ENCODE data around the gene NIT1.
A peak's percentile ranks its signal among the peaks of the same experiment; 100 is the strongest.
"Not testable (repeated sequence)": the region's sequence is repeated elsewhere in the genome, so short reads cannot be mapped to it uniquely, and the experiment has no call there.

NIT1 gene

GRCh38 chr1:161100556-161100955 is 17.3 kb upstream of the NIT1 start:
- H3K27ac ChIP-seq (ENCODE audit: low read depth, low read length): no peak overlapping the region
- peaks cover 9% of the 10 kb centered on the region for H3K36me3 ChIP-seq (ENCODE audit: control insufficient read depth, insufficient read depth, low read length)
- no peak overlapping the region for H3K4me3 ChIP-seq (ENCODE audit: low read length)
- H3K4me1 ChIP-seq (ENCODE audit: control insufficient read depth, insufficient read depth, low read length): peaks cover 3% of the 10 kb centered on the region
- no peak overlapping the region for H3K9ac ChIP-seq (ENCODE audit: low read length)
- H3K27me3 ChIP-seq (ENCODE audit: control insufficient read depth, insufficient read depth, low read length): no peaks in the 10 kb centered on the region

- H3K27me3 ChIP-seq (ENCODE audit: control insufficient read depth, insufficient read depth, low read length): no peaks in the 10 kb centered on the region
- H3K36me3 ChIP-seq (ENCODE audit: control insufficient read depth, insufficient read depth, low read length): peaks cover 12% of the 10 kb centered on the region
Measured at GRCh38 chr1:161106431-161106830, 11.5 kb upstream of the NIT1 start.

GRCh38 chr1:161111117-161111516 is 6.8 kb upstream of the NIT1 start:
- no peaks in the 10 kb centered on the region for H3K4me1 ChIP-seq (ENCODE audit: control insufficient read depth, insufficient read depth, low read length)
- H3K36me3 ChIP-seq (ENCODE audit: control insufficient read depth, insufficient read depth, low read length): peaks cover 3% of the 10 kb centered on the region
- no peak overlapping the region for H3K27ac ChIP-seq (ENCODE audit: low read depth, low read length)
- no peak overlapping the region for H3K4me3 ChIP-seq (ENCODE audit: low read length)
- no peaks in the 10 kb centered on the region for H3K27me3 ChIP-seq (ENCODE audit: control insufficient read depth, insufficient read depth, low read length)
- no peak overlapping the region for H3K9ac ChIP-seq (ENCODE audit: low read length)

More at GRCh38 chr1:161106431-161106830, 11.5 kb upstream of the NIT1 start:
- H3K4me3 ChIP-seq (ENCODE audit: low read length): no peak overlapping the region
- H3K27ac ChIP-seq (ENCODE audit: low read depth, low read length): no peak overlapping the region
- no peak overlapping the region for H3K9ac ChIP-seq (ENCODE audit: low read length)
- H3K4me1 ChIP-seq (ENCODE audit: control insufficient read depth, insufficient read depth, low read length): no peaks in the 10 kb centered on the region

GRCh38 chr1:161111527-161111926 is 6.4 kb upstream of the NIT1 start:
- no peaks in the 10 kb centered on the region for H3K27me3 ChIP-seq (ENCODE audit: control insufficient read depth, insufficient read depth, low read length)
- H3K27ac ChIP-seq (ENCODE audit: low read depth, low read length): no peak overlapping the region
- no peak overlapping the region for H3K9ac ChIP-seq (ENCODE audit: low read length)
- H3K36me3 ChIP-seq (ENCODE audit: control insufficient read depth, insufficient read depth, low read length): peaks cover 3% of the 10 kb centered on the region
- H3K4me1 ChIP-seq (ENCODE audit: control insufficient read depth, insufficient read depth, low read length): no peaks in the 10 kb centered on the region
- no peak overlapping the region for H3K4me3 ChIP-seq (ENCODE audit: low read length)

DNA sequence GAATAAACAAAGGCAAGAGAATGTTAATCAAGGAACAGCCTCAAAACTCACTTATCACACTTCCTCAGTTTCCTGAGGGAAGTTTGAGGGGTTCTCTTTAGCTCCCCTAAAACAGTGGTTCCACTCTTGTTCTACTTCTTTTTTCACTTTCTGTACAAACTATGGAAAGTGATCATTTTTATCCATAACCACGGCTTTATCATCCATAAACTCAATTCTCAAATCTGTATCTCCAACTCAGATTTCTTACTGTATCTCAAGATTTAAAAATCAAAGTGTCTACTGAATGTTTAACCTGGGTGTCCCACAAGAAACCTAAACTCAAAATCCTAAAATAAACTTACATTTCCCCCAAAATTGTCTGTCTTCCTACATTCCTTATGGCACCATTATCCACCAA is 4.0 kb upstream of the NIT1 start:
- Histone ChIP-seq H3K4me3 (ENCODE audit: low read length) (no peak overlapping the region), H3K4me1 (ENCODE audit: control insufficient read depth, insufficient read depth, low read length) (peaks cover 5% of the 10 kb centered on the region), H3K9ac (ENCODE audit: low read length) (no peak overlapping the region), H3K36me3 (ENCODE audit: control insufficient read depth, insufficient read depth, low read length) (peaks cover 3% of the 10 kb centered on the region), H3K27me3 (ENCODE audit: control insufficient read depth, insufficient read depth, low read length) (no peaks in the 10 kb centered on the region), H3K27ac (ENCODE audit: low read depth, low read length) (no peak overlapping the region)

DNA sequence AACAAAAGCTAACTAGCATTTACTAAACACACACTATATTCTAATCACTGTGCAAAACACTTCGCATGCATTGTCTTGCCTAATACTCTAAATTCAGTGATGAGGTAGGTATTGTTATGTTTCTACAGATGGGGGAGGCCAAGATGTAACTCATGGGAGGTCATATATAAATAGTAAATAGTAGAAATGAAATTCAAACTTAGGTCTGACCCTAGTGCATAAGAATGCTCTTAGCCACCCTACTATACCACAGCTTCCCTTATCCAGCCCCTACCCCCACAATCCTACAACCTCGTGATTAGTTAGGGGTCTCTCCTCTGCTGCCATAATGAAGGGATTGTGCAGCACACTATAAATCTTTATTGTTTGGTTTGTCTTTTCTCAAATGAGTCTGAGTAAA is 3.3 kb upstream of the NIT1 start:
- H3K4me1 ChIP-seq (ENCODE audit: control insufficient read depth, insufficient read depth, low read length): peaks cover 11% of the 10 kb centered on the region
- no peak overlapping the region for H3K4me3 ChIP-seq (ENCODE audit: low read length)
- H3K36me3 ChIP-seq (ENCODE audit: control insufficient read depth, insufficient read depth, low read length): peaks cover 2% of the 10 kb centered on the region
- H3K27me3 ChIP-seq (ENCODE audit: control insufficient read depth, insufficient read depth, low read length): no peaks in the 10 kb centered on the region
- H3K27ac ChIP-seq (ENCODE audit: low read depth, low read length): no peak overlapping the region
- H3K9ac ChIP-seq (ENCODE audit: low read length): no peak overlapping the region

DNA sequence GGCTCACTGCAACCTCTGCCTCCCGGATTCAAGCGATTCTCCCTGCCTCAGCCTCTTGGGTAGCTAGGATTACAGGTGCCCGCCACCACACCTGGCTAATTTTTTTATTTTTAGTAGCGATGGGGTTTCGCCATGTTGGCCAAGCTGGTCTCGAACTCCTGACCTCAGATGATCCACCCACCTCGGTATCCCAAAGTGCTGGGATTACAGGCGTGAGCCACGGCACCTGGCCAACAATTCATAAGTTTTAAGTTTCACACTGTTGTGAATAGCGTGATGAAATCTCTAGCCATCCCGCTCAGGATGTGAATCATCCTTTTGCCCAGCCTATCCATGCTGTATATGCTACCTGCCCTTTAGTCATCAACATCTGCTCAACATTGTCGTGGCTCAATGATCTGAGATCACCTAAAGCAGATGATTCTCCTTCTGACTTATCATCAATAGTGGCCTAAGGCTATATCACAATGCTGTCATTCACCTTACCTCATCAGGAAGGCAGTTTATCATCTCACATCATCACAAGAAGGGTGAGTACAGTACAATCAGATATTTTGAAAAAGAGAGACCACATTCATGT is 2.7 kb upstream of the NIT1 start:
- H3K36me3 ChIP-seq (ENCODE audit: control insufficient read depth, insufficient read depth, low read length): peaks cover under 1% of the 10 kb centered on the region
- H3K27me3 ChIP-seq (ENCODE audit: control insufficient read depth, insufficient read depth, low read length): no peaks in the 10 kb centered on the region
- no peak overlapping the region for H3K27ac ChIP-seq (ENCODE audit: low read depth, low read length)
- no peak overlapping the region for H3K9ac ChIP-seq (ENCODE audit: low read length)
- H3K4me1 ChIP-seq (ENCODE audit: control insufficient read depth, insufficient read depth, low read length): peaks cover 15% of the 10 kb centered on the region
- no peak overlapping the region for H3K4me3 ChIP-seq (ENCODE audit: low read length)

DNA sequence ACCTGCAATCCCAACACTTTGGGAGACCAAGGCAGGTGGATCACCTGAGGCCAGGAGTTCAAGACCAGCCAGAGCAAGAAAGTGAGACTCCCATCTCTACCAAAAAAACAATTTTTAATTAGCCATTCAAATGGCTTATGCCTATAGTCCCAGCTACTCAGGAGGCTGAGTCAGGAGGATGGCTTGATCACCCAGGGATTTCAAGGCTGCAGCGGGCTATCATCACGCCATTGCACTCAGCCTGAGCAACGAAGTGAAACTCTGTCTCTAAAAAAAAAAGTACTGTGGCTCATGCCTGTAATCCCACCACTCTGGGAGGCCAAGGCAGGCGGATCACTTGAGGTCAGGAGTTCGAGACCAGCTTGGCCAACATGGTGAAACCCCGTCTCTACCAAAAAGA is 1.9 kb upstream of the NIT1 start:
- H3K27me3 ChIP-seq (ENCODE audit: control insufficient read depth, insufficient read depth, low read length); H3K27ac ChIP-seq (ENCODE audit: low read depth, low read length); H3K36me3 ChIP-seq (ENCODE audit: control insufficient read depth, insufficient read depth, low read length); H3K9ac ChIP-seq (ENCODE audit: low read length); H3K4me3 ChIP-seq (ENCODE audit: low read length): not testable (repeated sequence)
- peaks cover 15% of the 10 kb centered on the region for H3K4me1 ChIP-seq (ENCODE audit: control insufficient read depth, insufficient read depth, low read length)

- no peak overlapping the region for H3K9ac ChIP-seq (ENCODE audit: low read length)
- peak overlapping the region; percentile 94 for H3K27ac ChIP-seq (ENCODE audit: low read depth, low read length)
- H3K4me3 ChIP-seq (ENCODE audit: low read length): peak overlapping the region; percentile 91
- no peaks in the 10 kb centered on the region for H3K27me3 ChIP-seq (ENCODE audit: control insufficient read depth, insufficient read depth, low read length)
- H3K36me3 ChIP-seq (ENCODE audit: control insufficient read depth, insufficient read depth, low read length): peaks cover 29% of the 10 kb centered on the region
- H3K4me1 ChIP-seq (ENCODE audit: control insufficient read depth, insufficient read depth, low read length): peaks cover 15% of the 10 kb centered on the region
Measured at GRCh38 chr1:161119092-161119903, 1.4 kb downstream of the NIT1 start.

DNA sequence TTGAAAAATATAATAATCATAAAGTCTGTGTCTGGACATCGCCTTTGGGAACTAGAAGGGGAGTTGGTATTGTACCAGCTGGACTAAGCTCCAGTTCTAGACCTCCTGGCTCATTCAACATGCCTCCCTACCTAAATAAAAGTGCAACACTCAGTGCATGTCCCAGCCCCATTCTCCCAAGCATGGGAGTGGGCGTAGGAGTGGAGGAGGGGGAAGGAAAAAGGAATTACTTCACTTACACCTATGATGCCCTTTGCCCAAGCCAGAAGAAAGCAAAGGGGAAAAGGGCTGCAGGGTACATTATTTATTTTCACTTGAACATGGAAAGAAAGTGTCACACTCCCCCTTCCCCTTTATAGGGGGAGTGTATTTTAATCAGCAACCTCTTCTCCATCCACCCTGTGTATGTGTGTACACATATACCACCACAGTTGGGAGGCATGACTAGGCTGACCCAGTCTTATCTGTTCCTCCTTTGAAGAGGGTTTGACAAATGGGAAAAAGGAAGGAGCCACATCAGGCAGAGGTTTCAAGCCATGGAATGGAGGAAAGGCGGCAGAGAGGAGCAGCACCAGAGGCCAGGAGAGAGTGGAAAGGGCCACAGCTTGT is 3.2 kb downstream of the NIT1 start:
- no peak overlapping the region for H3K27ac ChIP-seq (ENCODE audit: low read depth, low read length)
- peaks cover 32% of the 10 kb centered on the region for H3K36me3 ChIP-seq (ENCODE audit: control insufficient read depth, insufficient read depth, low read length)

DNA sequence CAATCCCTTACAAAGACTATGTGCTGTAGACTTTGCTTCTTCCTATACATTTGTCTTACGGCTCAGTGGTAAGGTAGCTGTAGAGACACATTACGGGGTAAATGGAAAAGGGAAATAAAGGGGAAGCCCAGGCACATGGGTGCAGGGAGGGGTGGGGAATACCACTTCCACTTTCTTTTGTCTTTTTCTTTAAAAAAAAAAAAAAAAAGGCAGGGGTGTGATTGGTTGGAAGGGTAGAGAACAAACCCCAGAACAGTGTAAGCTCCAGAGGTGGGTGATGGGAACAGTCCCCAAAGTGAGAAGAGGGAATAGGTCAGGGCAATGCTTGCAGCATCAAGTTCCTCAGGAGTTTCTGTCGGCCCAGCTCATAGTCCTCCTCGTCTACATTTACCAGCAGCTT is 3.9 kb downstream of the NIT1 start:
- H3K4me3 ChIP-seq (ENCODE audit: low read length): no peak overlapping the region
- no peak overlapping the region for H3K9ac ChIP-seq (ENCODE audit: low read length)
- H3K27ac ChIP-seq (ENCODE audit: low read depth, low read length): no peak overlapping the region
- H3K36me3 ChIP-seq (ENCODE audit: control insufficient read depth, insufficient read depth, low read length): peaks cover 32% of the 10 kb centered on the region
- peaks cover 15% of the 10 kb centered on the region for H3K4me1 ChIP-seq (ENCODE audit: control insufficient read depth, insufficient read depth, low read length)
- no peaks in the 10 kb centered on the region for H3K27me3 ChIP-seq (ENCODE audit: control insufficient read depth, insufficient read depth, low read length)

More for the DNA sequence above, 3.2 kb downstream of the NIT1 start:
- Histone ChIP-seq H3K9ac (ENCODE audit: low read length) (no peak overlapping the region), H3K4me3 (ENCODE audit: low read length) (no peak overlapping the region), H3K4me1 (ENCODE audit: control insufficient read depth, insufficient read depth, low read length) (peaks cover 15% of the 10 kb centered on the region), H3K27me3 (ENCODE audit: control insufficient read depth, insufficient read depth, low read length) (no peaks in the 10 kb centered on the region)

GRCh38 chr1:161122967-161123366 is 5.1 kb downstream of the NIT1 start:
- Histone ChIP-seq H3K27ac (ENCODE audit: low read depth, low read length) (no peak overlapping the region), H3K9ac (ENCODE audit: low read length) (no peak overlapping the region), H3K36me3 (ENCODE audit: control insufficient read depth, insufficient read depth, low read length) (peaks cover 40% of the 10 kb centered on the region), H3K4me3 (ENCODE audit: low read length) (no peak overlapping the region), H3K4me1 (ENCODE audit: control insufficient read depth, insufficient read depth, low read length) (peaks cover 15% of the 10 kb centered on the region), H3K27me3 (ENCODE audit: control insufficient read depth, insufficient read depth, low read length) (no peaks in the 10 kb centered on the region)
